ENCODE data around the gene MAGI2.

The MAGI2 gene

GRCh38 chr7:78124216-78124615, 1329.3 kb downstream of the MAGI2 start:
- no peak for TF ChIP-seq CTCF (IDR thresholded peaks at IDR 0.05; ENCODE audit: low read depth, low read length)

GRCh38 chr7:78121888-78122287, 1331.6 kb downstream of the MAGI2 start:
- no peak overlapping the region for H3K4me3 ChIP-seq (ENCODE audit: low read depth, low read length)
- no peak for TF ChIP-seq CTCF (IDR thresholded peaks at IDR 0.05; ENCODE audit: low read depth, low read length)

More at GRCh38 chr7:78124216-78124615, 1329.3 kb downstream of the MAGI2 start:
- no peak overlapping the region for H3K4me3 ChIP-seq (ENCODE audit: low read depth, low read length)

GRCh38 chr7:78118470-78118869, 1335.0 kb downstream of the MAGI2 start:
- TF ChIP-seq CTCF (IDR thresholded peaks at IDR 0.05; ENCODE audit: low read depth, low read length): no peak
- H3K4me3 ChIP-seq (ENCODE audit: low read depth, low read length): no peak overlapping the region

GRCh38 chr7:78115876-78116275, 1337.6 kb downstream of the MAGI2 start:
- H3K4me3 ChIP-seq (ENCODE audit: low read depth, low read length): no peak overlapping the region
- TF ChIP-seq CTCF (IDR thresholded peaks at IDR 0.05; ENCODE audit: low read depth, low read length): no peak

- no peak for TF ChIP-seq CTCF (IDR thresholded peaks at IDR 0.05; ENCODE audit: low read depth, low read length)
- H3K4me3 ChIP-seq (ENCODE audit: low read depth, low read length): no peak overlapping the region
Observed at GRCh38 chr7:78114993-78115392, 1338.5 kb downstream of the MAGI2 start.

- H3K4me3 ChIP-seq (ENCODE audit: low read depth, low read length): no peak overlapping the region
- TF ChIP-seq CTCF (IDR thresholded peaks at IDR 0.05; ENCODE audit: low read depth, low read length): no peak
Observed at GRCh38 chr7:78112488-78112887, 1341.0 kb downstream of the MAGI2 start.

- TF ChIP-seq CTCF (IDR thresholded peaks at IDR 0.05; ENCODE audit: low read depth, low read length): no peak
- no peak overlapping the region for H3K4me3 ChIP-seq (ENCODE audit: low read depth, low read length)
Observed at GRCh38 chr7:78111386-78111785, 1342.1 kb downstream of the MAGI2 start.
